ENCODE measurements around the gene TGFB2.
A peak's percentile ranks its signal among the peaks of the same experiment; 100 is the strongest.

Gene TGFB2

GRCh38 chr1:218364028-218364710 lies 19.0 kb downstream of the TGFB2 start:
- no peak for DNase-seq

- DNase-seq, result no peak
These were observed 20.3 kb downstream of the TGFB2 start for GRCh38 chr1:218365226-218365999.

- peak; percentile 35 for DNase-seq
These were observed 21.4 kb downstream of the TGFB2 start for GRCh38 chr1:218366322-218367052.

- DNase-seq, result no peak
These were observed 22.0 kb downstream of the TGFB2 start for GRCh38 chr1:218367118-218367517.

- no peak for DNase-seq
These were observed 23.6 kb downstream of the TGFB2 start for GRCh38 chr1:218368686-218369085.

- no peak for DNase-seq
These were observed 24.8 kb downstream of the TGFB2 start for GRCh38 chr1:218369688-218370511.

GRCh38 chr1:218371927-218372672 lies 27.0 kb downstream of the TGFB2 start:
- DNase-seq, result peak; percentile 77

GRCh38 chr1:218374401-218375353 lies 29.5 kb downstream of the TGFB2 start:
- peak; percentile 67 for DNase-seq

GRCh38 chr1:218376722-218377121 lies 31.6 kb downstream of the TGFB2 start:
- DNase-seq, result no peak

GRCh38 chr1:218377143-218377660 lies 32.1 kb downstream of the TGFB2 start:
- DNase-seq, result no peak

- DNase-seq, result peak; percentile 65
These were observed 35.2 kb downstream of the TGFB2 start for GRCh38 chr1:218380125-218380977.

GRCh38 chr1:218382261-218382660 lies 37.1 kb downstream of the TGFB2 start:
- DNase-seq, result no peak

- no peak for DNase-seq
These were observed 37.9 kb downstream of the TGFB2 start for GRCh38 chr1:218383051-218383450.

- DNase-seq, result no peak
These were observed 38.5 kb downstream of the TGFB2 start for GRCh38 chr1:218383681-218384080.

GRCh38 chr1:218384581-218384993 lies 39.5 kb downstream of the TGFB2 start:
- DNase-seq, result peak; percentile 33

GRCh38 chr1:218388591-218388990 lies 43.5 kb downstream of the TGFB2 start:
- DNase-seq, result no peak

GRCh38 chr1:218390618-218391017 lies 45.5 kb downstream of the TGFB2 start:
- no peak for DNase-seq

- no peak for DNase-seq
These were observed 47.6 kb downstream of the TGFB2 start for GRCh38 chr1:218392780-218393179.

GRCh38 chr1:218394416-218394815 lies 49.3 kb downstream of the TGFB2 start:
- DNase-seq, result peak; percentile 73

GRCh38 chr1:218394989-218395388 lies 49.9 kb downstream of the TGFB2 start:
- DNase-seq, result no peak

Data from right hindlimb (tissue), 1 donor.